Liver (tissue), 9 donors: ENCODE measurements around the gene NYAP2. TPM values are rescaled to one million over a fixed set of nuclear protein-coding genes. Genes with fewer than 3 reads are reported as not detected.

Experiments used
- DNase-seq: peaks from one replicate; pipeline ENCODE4 v3.0.0-alpha.2; 2017; ENCODE audit warnings: low spot score
- H3K27ac ChIP-seq, 2 donors: one replicate each; pipeline ENCODE4 v1.7.0; 2013; ENCODE audit warnings: inconsistent platforms in 2 of 2, low read length in 2 of 2, control low read depth in 1 of 2, low read depth in 1 of 2, mild to moderate bottlenecking in 1 of 2
- H3K27me3 ChIP-seq, 4 donors: one replicate each; pipeline versions ENCODE4 v1.6.1 to v1.7.0; 2013; ENCODE audit warnings: low read length in 3 of 4, inconsistent platforms in 1 of 4, mild to moderate bottlenecking in 1 of 4, moderate library complexity in 1 of 4; ENCODE audit not compliant: control insufficient read depth in 4 of 4, insufficient read depth in 4 of 4
- H3K36me3 ChIP-seq, 4 donors: one replicate each; pipeline versions ENCODE4 v1.6.1 to v1.7.0; 2013; ENCODE audit warnings: low read length in 3 of 4, mild to moderate bottlenecking in 3 of 4, low read depth in 1 of 4, moderate library complexity in 1 of 4; ENCODE audit not compliant: control insufficient read depth in 4 of 4, insufficient read depth in 3 of 4
- H3K4me1 ChIP-seq, 4 donors: one replicate each; pipeline versions ENCODE4 v1.6.1 to v1.7.0; 2013; ENCODE audit warnings: low read length in 3 of 4, mild to moderate bottlenecking in 3 of 4, moderate library complexity in 1 of 4; ENCODE audit not compliant: control insufficient read depth in 4 of 4, insufficient read depth in 4 of 4
- H3K4me3 ChIP-seq, 3 donors: one replicate each; pipeline versions ENCODE4 v1.6.1 to v1.7.0; 2013; ENCODE audit warnings: low read length in 3 of 3, control low read depth in 1 of 3, low read depth in 1 of 3, mild to moderate bottlenecking in 1 of 3
- H3K9ac ChIP-seq, 2 donors: one replicate each; pipeline ENCODE4 v1.7.0; 2013; ENCODE audit warnings: low read length in 2 of 2, mild to moderate bottlenecking in 2 of 2, moderate library complexity in 2 of 2, control low read depth in 1 of 2, low read depth in 1 of 2
- H3K9me3 ChIP-seq, 4 donors: one replicate each; pipeline versions ENCODE4 v1.6.1 to v1.7.0; 2013; ENCODE audit warnings: low read length in 3 of 4; ENCODE audit not compliant: control insufficient read depth in 4 of 4
- ATF3 ChIP-seq: IDR thresholded peaks from 2 replicates; pipeline ENCODE4 v1.6.1; 2016; ENCODE audit warnings: antibody characterized with exemption
- CTCF ChIP-seq: fragments of 150-350 bp; IDR thresholded peaks from 2 replicates; pipeline ENCODE4 v1.5.1; 2017; ENCODE audit warnings: improper control_type of control experiment, low read depth, low read length; ENCODE audit not compliant: missing input control
- EGR1 ChIP-seq, 2 donors: IDR thresholded peaks; 2 replicates each; pipeline ENCODE4 v1.6.1; 2016 to 2018; ENCODE audit warnings: antibody characterized with exemption in 2 of 2, low read depth in 2 of 2
- FOXA1 ChIP-seq: IDR thresholded peaks from 2 replicates; pipeline ENCODE4 v1.6.1; 2016; ENCODE audit warnings: antibody characterized with exemption
- FOXA2 ChIP-seq: IDR thresholded peaks from 2 replicates; pipeline ENCODE4 v1.6.1; 2016; ENCODE audit warnings: antibody characterized with exemption
- GABPA ChIP-seq, 2 donors: IDR thresholded peaks in 1 of 2; conservative IDR thresholded peaks in 1 of 2; 2 replicates each; pipeline ENCODE4 v1.6.1; 2016; ENCODE audit warnings: antibody characterized with exemption in 2 of 2, mild to moderate bottlenecking in 1 of 2, moderate library complexity in 1 of 2
- HNF4A ChIP-seq, 2 donors: conservative IDR thresholded peaks; 2 replicates each; pipeline ENCODE4 v1.6.1; 2016; ENCODE audit warnings: antibody characterized with exemption in 2 of 2, mild to moderate bottlenecking in 2 of 2
- HNF4G ChIP-seq: IDR thresholded peaks from 2 replicates; pipeline ENCODE4 v1.6.1; 2016; ENCODE audit warnings: antibody characterized with exemption
- JUND ChIP-seq, 2 donors: IDR thresholded peaks; 2 replicates each; pipeline ENCODE4 v1.6.1; 2016; ENCODE audit warnings: antibody characterized with exemption in 2 of 2
- MAX ChIP-seq: IDR thresholded peaks from 2 replicates; pipeline ENCODE4 v1.6.1; 2016; ENCODE audit warnings: antibody characterized with exemption
- RAD21 ChIP-seq, 2 donors: IDR thresholded peaks; 2 replicates each; pipeline ENCODE4 v1.6.1; 2016; ENCODE audit warnings: antibody characterized with exemption in 2 of 2, mild to moderate bottlenecking in 2 of 2
- RXRA ChIP-seq, 2 donors: IDR thresholded peaks; 2 replicates each; pipeline ENCODE4 v1.6.1; 2017 to 2018; ENCODE audit warnings: antibody characterized with exemption in 2 of 2, mild to moderate bottlenecking in 1 of 2
- SP1 ChIP-seq: IDR thresholded peaks from 2 replicates; pipeline ENCODE4 v1.6.1; 2018; ENCODE audit warnings: antibody characterized with exemption, mild to moderate bottlenecking
- TAF1 ChIP-seq: conservative IDR thresholded peaks from 2 replicates; pipeline ENCODE4 v1.6.1; 2016; ENCODE audit warnings: antibody characterized with exemption, mild to moderate bottlenecking
- ZBTB33 ChIP-seq: IDR thresholded peaks from 2 replicates; pipeline ENCODE4 v1.6.1; 2016; ENCODE audit warnings: antibody characterized with exemption
- WGBS: extraction: QIAGEN DNeasy Blood & Tissue Kit; methylation state at CpG from one replicate; pipeline ENCODE4 v1.1.7; 2013; 5-methylcytosine and 5-hydroxymethylcytosine counted together
- polyA plus RNA-seq, 2 donors: library from polyadenylated mRNA; stranded (reverse) in 1 of 2; unstranded in 1 of 2; fragments of 200-250 nt in 1 of 2; fragments of >200 nt in 1 of 2; fragmentation: Nextera tagmentation in 1 of 2; extraction: Ambion mirVana in 1 of 2; gene quantifications; one replicate each; pipeline versions ENCODE4 v1.2.1 to v1.2.3, GENCODE V29; 2013 to 2015
- total RNA-seq, 2 donors: library from RNA; depleted of rRNA; stranded (reverse); fragments of >200 nt; gene quantifications; one replicate each; pipeline ENCODE4 v1.2.3, GENCODE V29; 2014
- TF ChIP-seq, protein P1 (sequence below): IDR thresholded peaks from 2 replicates; pipeline ENCODE4 v1.6.1; 2016; ENCODE audit warnings: antibody characterized with exemption, mild to moderate bottlenecking
- donor health status: healthy.
- donor health status: healthy.
- donor health status: healthy.
- donor health status: healthy.
- donor health status: healthy.

NYAP2 gene
- total and polyA plus RNA-seq, 4 donors, result not detected

- TF ChIP-seq FOXA2, result no peak
- no peak for TF ChIP-seq SP1
- no peak for TF ChIP-seq RAD21 (IDR thresholded peaks at IDR 0.05)
Measured at GRCh38 chr2:225616372-225616771, 216.9 kb downstream of the NYAP2 start (continued).

- DNase-seq, result no peak
- no peak overlapping the region for H3K4me3 ChIP-seq
- TF ChIP-seq GABPA (IDR thresholded peaks at IDR 0.05 in 1 of 2, conservative IDR thresholded peaks at IDR 0.05 in 1 of 2) (no peak), HNF4G (no peak), HNF4A (conservative IDR thresholded peaks at IDR 0.05) (peak; percentile 13 to 39), SP1 (no peak), JUND (IDR thresholded peaks at IDR 0.05) (no peak), FOXA1 (no peak), FOXA2 (no peak), MAX (no peak)
- no peaks in the 10 kb centered on the region for H3K9me3 ChIP-seq
- H3K36me3 ChIP-seq, result no peaks in the 10 kb centered on the region
- 42% methylated on average over 2 of the region's 2 CpGs for WGBS
- H3K4me1 ChIP-seq, result no peaks in the 10 kb centered on the region
- no peak overlapping the region for H3K27ac ChIP-seq
- H3K9ac ChIP-seq, result no peak overlapping the region
- peaks cover 0 to 10% (median 0%) of the 10 kb centered on the region in 4 donors for H3K27me3 ChIP-seq
Measured at GRCh38 chr2:225616848-225617247, 217.3 kb downstream of the NYAP2 start.

DNA sequence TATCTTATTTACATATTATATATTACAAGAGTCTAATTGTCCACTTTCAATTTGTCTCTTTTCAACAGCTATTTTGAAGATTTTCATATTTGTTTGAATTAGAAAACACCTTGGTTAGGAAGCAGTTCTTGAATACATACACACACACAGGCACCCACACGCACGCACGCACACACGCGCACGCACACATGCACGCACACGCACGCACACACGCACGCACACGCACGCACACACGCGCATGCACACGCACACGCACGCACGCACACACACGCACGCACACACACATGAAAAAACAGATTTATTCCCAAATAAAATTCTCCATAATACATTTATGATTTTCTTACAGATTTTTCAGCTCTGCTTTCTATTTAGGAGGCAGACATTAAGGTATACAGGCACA, 220.7 kb downstream of the NYAP2 start:
- Histone ChIP-seq H3K27ac (no peak overlapping the region), H3K4me1 (no peaks in the 10 kb centered on the region), H3K9me3 (no peaks in the 10 kb centered on the region), H3K9ac (no peak overlapping the region), H3K4me3 (no peak overlapping the region), H3K27me3 (no peaks in the 10 kb centered on the region), H3K36me3 (no peaks in the 10 kb centered on the region)
- TF ChIP-seq, protein P1, sequence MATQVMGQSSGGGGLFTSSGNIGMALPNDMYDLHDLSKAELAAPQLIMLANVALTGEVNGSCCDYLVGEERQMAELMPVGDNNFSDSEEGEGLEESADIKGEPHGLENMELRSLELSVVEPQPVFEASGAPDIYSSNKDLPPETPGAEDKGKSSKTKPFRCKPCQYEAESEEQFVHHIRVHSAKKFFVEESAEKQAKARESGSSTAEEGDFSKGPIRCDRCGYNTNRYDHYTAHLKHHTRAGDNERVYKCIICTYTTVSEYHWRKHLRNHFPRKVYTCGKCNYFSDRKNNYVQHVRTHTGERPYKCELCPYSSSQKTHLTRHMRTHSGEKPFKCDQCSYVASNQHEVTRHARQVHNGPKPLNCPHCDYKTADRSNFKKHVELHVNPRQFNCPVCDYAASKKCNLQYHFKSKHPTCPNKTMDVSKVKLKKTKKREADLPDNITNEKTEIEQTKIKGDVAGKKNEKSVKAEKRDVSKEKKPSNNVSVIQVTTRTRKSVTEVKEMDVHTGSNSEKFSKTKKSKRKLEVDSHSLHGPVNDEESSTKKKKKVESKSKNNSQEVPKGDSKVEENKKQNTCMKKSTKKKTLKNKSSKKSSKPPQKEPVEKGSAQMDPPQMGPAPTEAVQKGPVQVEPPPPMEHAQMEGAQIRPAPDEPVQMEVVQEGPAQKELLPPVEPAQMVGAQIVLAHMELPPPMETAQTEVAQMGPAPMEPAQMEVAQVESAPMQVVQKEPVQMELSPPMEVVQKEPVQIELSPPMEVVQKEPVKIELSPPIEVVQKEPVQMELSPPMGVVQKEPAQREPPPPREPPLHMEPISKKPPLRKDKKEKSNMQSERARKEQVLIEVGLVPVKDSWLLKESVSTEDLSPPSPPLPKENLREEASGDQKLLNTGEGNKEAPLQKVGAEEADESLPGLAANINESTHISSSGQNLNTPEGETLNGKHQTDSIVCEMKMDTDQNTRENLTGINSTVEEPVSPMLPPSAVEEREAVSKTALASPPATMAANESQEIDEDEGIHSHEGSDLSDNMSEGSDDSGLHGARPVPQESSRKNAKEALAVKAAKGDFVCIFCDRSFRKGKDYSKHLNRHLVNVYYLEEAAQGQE, result no peak
- TF ChIP-seq ZBTB33 (no peak), MAX (no peak), GABPA (IDR thresholded peaks at IDR 0.05 in 1 of 2, conservative IDR thresholded peaks at IDR 0.05 in 1 of 2) (no peak), TAF1 (no peak), CTCF (no peak), ATF3 (no peak), EGR1 (IDR thresholded peaks at IDR 0.05; ENCODE audit: low read depth in 2 of 2) (no peak), RXRA (IDR thresholded peaks at IDR 0.05) (no peak), SP1 (no peak), FOXA1 (no peak), FOXA2 (no peak), RAD21 (IDR thresholded peaks at IDR 0.05) (no peak), JUND (IDR thresholded peaks at IDR 0.05) (no peak)
- WGBS, result 84% methylated on average over 21 of the region's 21 CpGs
- no peak for DNase-seq
